GM18498 (cell line): ENCODE results near the gene PTGFR.

Source experiments
- ATAC-seq: cut with Tn5 transposase; IDR thresholded peaks from one replicate; pipeline ENCODE4 v1.9.1; 2021; ENCODE audit warnings: mild to moderate bottlenecking, moderate library complexity; ENCODE audit not compliant: unreplicated experiment

Gene PTGFR

GRCh38 chr1:78586572-78586971 is 95.8 kb downstream of the PTGFR start:
- ATAC-seq = no peak

GRCh38 chr1:78587211-78587610 is 96.4 kb downstream of the PTGFR start:
- no peak for ATAC-seq
